GM20000 (cell line): ENCODE measurements around the gene MMEL1.
"Not testable (repeated sequence)": the region's sequence is repeated elsewhere in the genome, so short reads cannot be mapped to it uniquely, and the experiment has no call there.

Experiments
- DNase-seq: peaks from one replicate; pipeline ENCODE4 v3.0.0; 2012; ENCODE audit warnings: low spot score
- TF ChIP-seq, protein P1 (sequence below): IDR thresholded peaks from 2 replicates; pipeline ENCODE4 v1.5.1; 2012; ENCODE audit warnings: mild to moderate bottlenecking, control low read depth; ENCODE audit errors: extremely low read depth, missing control alignments

The MMEL1 gene

DNA sequence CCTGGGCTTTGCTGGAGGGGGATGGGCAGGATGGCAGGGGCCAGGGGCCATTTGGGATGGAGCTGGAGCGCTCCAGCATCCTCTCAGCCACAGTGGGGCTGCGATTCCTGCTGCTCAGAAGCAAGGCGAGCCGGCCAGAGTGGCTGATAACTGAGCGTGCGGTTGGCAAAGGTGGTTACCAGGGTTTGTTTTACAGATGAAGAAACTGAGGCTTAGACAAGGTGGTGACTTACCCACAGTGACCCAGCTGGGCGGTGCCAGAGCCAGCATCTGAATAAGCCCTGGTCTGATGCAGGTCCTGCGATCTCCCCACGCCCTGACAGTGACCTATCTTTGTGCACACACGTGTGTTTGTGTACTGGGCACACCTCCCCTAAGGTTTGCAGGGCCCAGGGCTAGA, 52.1 kb downstream of the MMEL1 start:
- no peak for DNase-seq

DNA sequence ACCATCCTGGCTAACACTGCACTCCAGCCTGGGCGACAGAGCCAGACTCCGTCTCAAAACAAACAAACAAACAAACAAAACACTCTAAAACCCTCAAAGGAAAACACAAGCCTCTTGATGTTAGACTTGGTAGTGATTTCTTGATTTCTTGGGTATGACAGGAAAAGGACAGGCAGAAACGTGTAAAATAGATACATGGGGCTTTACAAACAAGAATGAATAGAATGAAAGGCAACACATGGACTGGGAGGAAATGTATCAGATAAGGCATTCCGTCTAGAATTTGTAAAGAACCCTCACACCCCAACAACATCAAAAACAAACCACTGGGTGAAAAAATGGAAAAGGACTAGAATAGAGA, 54.1 kb downstream of the MMEL1 start:
- no peak for DNase-seq
- TF ChIP-seq, protein P1, sequence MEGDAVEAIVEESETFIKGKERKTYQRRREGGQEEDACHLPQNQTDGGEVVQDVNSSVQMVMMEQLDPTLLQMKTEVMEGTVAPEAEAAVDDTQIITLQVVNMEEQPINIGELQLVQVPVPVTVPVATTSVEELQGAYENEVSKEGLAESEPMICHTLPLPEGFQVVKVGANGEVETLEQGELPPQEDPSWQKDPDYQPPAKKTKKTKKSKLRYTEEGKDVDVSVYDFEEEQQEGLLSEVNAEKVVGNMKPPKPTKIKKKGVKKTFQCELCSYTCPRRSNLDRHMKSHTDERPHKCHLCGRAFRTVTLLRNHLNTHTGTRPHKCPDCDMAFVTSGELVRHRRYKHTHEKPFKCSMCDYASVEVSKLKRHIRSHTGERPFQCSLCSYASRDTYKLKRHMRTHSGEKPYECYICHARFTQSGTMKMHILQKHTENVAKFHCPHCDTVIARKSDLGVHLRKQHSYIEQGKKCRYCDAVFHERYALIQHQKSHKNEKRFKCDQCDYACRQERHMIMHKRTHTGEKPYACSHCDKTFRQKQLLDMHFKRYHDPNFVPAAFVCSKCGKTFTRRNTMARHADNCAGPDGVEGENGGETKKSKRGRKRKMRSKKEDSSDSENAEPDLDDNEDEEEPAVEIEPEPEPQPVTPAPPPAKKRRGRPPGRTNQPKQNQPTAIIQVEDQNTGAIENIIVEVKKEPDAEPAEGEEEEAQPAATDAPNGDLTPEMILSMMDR: no peak

More for the DNA sequence above, 52.1 kb downstream of the MMEL1 start:
- TF ChIP-seq, protein P1: no peak

DNA sequence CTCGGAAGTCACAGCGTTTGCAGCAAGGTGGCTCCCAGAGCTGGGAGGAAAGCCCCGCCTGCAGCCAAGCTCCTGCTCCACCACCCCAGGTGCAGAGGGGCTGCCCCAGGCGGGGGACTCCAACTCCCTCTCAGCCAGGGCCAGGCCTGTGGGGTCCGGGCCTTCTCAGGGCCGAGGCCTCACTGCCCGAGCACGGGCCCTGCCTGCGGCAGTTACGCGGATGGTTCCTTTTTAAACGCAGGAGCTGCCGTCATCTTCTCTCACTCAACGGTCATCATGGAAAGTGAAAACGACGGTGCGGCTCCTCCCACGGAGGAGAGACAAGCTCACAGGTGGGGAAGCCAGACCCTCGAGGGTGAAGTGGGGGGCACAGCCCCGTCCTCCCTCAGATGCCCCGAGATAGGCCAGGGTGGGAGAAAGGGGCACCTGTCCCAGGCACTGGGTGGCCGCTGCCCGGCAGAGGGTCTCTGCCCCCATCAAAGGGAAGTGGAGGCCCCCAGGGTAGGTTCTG, 55.2 kb downstream of the MMEL1 start:
- DNase-seq: not testable (repeated sequence)

DNA sequence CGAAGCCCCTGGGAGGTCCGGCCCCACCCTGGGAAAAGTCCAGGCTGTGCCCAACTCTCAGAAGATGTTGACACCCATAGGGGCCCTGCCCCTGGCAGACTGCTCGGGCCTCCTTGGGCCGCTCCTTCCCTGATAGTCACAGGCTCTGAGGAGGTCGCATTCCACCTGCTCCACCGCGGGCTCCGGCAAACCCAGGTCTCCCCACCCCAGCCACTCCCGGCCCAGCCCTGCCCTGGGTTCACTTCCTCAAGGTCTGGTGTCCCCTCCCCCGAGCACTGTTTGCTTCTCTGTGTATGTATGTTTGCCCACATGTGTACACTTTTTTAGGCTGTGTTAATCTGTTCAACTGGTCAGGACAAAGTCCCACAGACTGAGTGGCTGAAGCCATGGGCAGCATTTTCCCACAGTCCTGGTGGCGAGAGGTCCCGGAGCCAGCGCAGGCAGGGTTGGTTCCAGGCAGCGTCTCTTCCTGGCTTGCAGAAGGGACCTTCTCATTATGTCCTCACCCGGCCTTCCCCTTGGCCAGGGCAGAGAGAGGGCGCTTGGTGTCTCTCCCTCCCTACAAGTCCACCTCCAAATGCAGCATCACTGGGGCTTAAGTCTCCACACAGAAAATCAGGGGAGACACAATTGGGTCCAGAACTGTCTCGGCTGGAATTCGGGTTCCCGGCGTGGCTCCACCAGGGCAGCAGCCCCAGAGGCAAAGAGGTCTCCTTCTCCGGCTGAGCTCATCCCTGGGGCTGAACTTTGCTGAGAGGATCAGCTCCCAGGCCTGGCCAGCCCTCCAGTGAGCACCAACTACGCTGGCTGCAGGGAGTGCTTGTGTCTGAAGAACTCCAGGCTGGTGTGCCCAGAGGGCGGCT, 56.8 kb downstream of the MMEL1 start:
- TF ChIP-seq, protein P1: no peak
- DNase-seq: no peak

DNA sequence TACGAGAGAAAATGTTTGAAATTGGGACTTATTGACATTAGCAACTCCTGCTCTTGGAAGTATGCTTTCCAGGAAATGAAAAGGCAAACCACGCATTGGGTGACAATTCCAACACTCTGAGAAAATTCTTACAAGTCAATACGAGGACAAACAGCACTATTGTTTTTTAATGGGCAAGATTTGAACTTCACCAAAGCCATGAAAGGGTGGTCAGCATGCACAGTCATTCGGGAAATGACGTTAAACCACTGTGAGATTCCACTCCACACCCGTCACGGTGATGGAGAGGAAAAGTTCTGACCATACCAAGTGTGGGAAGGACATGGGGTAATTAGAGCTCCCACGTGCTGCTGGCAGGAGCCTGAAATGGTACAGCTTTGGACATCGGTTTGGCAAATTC, 58.5 kb downstream of the MMEL1 start:
- TF ChIP-seq, protein P1: no peak
- no peak for DNase-seq

DNA sequence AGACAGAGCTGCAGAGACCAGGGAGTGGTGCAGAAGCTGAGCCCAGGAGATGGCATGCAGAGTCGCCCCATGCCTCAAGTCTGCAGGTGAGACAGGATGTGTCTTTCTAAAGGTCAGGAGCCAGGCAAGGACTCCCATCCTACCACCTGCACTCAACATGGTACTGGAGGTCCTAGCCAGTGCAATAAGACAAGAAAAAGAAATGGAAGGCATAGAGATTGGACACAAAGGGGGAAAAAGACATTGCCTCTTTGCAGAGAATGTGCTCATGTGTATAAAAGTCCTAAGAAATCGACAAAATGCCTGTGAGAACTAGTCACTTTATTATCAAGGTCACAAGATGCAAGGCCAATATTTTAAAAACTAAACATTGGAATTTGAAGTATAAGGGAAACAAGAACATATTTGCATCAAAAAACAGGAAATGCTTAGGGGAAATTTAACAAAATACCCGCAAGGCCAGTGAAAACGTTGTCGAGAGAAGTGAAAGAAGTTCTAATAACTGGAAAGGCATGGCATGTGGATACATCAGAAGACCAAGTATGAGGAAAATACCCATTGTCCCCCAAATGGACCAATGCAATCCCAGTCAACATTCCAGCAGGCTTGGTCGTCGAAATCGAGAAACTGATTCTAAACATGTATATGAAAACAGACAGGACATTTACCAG, 59.4 kb downstream of the MMEL1 start:
- TF ChIP-seq, protein P1: no peak

DNA sequence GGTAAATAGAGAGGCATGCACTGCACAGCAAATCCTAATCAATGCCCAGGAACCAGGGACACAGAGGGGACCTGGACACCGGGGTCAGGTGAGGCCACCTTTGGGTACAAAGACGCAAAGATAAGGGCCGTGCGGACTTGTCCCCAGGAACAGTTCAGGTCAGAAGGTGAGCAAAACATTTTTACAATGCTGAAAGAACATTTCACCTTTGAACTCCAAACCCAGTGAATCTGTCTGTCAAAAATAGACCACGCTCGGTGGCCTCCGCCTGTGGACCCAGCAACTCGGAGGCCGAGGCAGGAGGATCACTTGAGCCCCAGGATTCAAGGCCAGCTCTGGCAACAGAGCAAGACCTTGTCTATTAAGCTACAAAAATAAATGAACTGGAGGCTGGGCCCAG, 61.5 kb downstream of the MMEL1 start:
- TF ChIP-seq, protein P1: no peak

More for the DNA sequence above, 59.4 kb downstream of the MMEL1 start:
- no peak for DNase-seq

More for the DNA sequence above, 61.5 kb downstream of the MMEL1 start:
- no peak for DNase-seq
